GM12878 (cell line): ENCODE measurements around the gene ZNF710. TPM values are rescaled to one million over a fixed set of nuclear protein-coding genes. Genes with fewer than 3 reads are reported as not detected.
A peak's percentile ranks its signal among the peaks of the same experiment; 100 is the strongest.

Experiments used
- ASH2L ChIP-seq: fragments of 300-600, 200-600 bp; sonication (generic); IDR thresholded peaks from 2 replicates; pipeline ENCODE4 v1.6.1; 2017; ENCODE audit warnings: low read depth, mild to moderate bottlenecking, borderline replicate concordance
- BCL11A ChIP-seq: IDR thresholded peaks from 2 replicates; pipeline ENCODE4 v1.6.1; 2011; ENCODE audit warnings: low read depth, low read length
- CBX5 ChIP-seq: sonication (generic); IDR thresholded peaks from 2 replicates; pipeline ENCODE4 v1.6.1; 2016; ENCODE audit warnings: low read depth, moderate library complexity, mild to moderate bottlenecking, inconsistent platforms
- EGR1 ChIP-seq, 2 experiments: IDR thresholded peaks; 1 replicate in 1 of 2; 2 replicates in 1 of 2; pipeline ENCODE4 v1.6.1; 2011 to 2012; ENCODE audit warnings: low read depth in 2 of 2, low read length in 2 of 2, borderline replicate concordance in 1 of 2, mild to moderate bottlenecking in 1 of 2, moderate library complexity in 1 of 2
- JUND ChIP-seq: IDR thresholded peaks from 2 replicates; pipeline ENCODE4 v1.6.1; 2012; ENCODE audit warnings: low read depth, mild to moderate bottlenecking, low read length, improper control_type of control experiment, moderate library complexity
- NKRF ChIP-seq: fragments of 450-650 bp; conservative IDR thresholded peaks from 2 replicates; pipeline ENCODE4 v1.6.1; 2017; ENCODE audit warnings: mild to moderate bottlenecking, moderate library complexity
- PKNOX1 ChIP-seq: fragments of 450-650 bp; IDR thresholded peaks from 2 replicates; pipeline ENCODE4 v1.6.1; 2016; ENCODE audit warnings: mild to moderate bottlenecking
- POLR2A ChIP-seq: IDR thresholded peaks from 2 replicates; pipeline ENCODE4 v1.6.1; 2011; ENCODE audit warnings: low read depth, mild to moderate bottlenecking, low read length
- PRDM15 ChIP-seq: fragments of 450-650 bp; formaldehyde crosslinking; IDR thresholded peaks from 2 replicates; pipeline ENCODE4 v1.4.0; 2020; ENCODE audit warnings: mild to moderate bottlenecking, moderate library complexity
- ZBTB40 ChIP-seq: fragments of 450-650 bp; IDR thresholded peaks from 2 replicates; pipeline ENCODE4 v1.6.1; 2016; ENCODE audit warnings: mild to moderate bottlenecking, moderate library complexity, borderline replicate concordance
- polyA plus RNA-seq, 11 experiments: library from polyadenylated mRNA; depleted of rRNA in 4 of 11; unstranded in 6 of 11; stranded (reverse) in 5 of 11; fragments of >200 nt; fragmentation: Nextera tagmentation in 4 of 11; fragmentation: Illumina TruSeq in 1 of 11; extraction: Ambion mirVana in 4 of 11; extraction: Trizol in 1 of 11; gene quantifications; 1 replicate in 1 of 11; 2 replicates in 10 of 11; pipeline versions ENCODE4 v1.2.1 to v1.2.3, GENCODE V29; 2011 to 2016; ENCODE audit warnings: inconsistent platforms in 2 of 11, missing spikeins in 2 of 11, low read depth in 1 of 11
- total RNA-seq, 4 experiments: library from RNA; depleted of rRNA in 3 of 4; stranded (reverse); fragments of >200 nt in 3 of 4; fragmentation: Illumina TruSeq in 1 of 4; extraction: Trizol in 1 of 4; gene quantifications; 2 replicates each; pipeline versions ENCODE4 v1.2.1 to v1.2.3, GENCODE V29; 2013 to 2021
- TF ChIP-seq, protein P1 (sequence below): fragments of 450-650 bp; formaldehyde crosslinking; IDR thresholded peaks from 2 replicates; pipeline ENCODE4 v1.4.0; 2022; ENCODE audit warnings: mild to moderate bottlenecking, moderate library complexity
- TF ChIP-seq, protein P2 (sequence below): fragments of 450-650 bp; IDR thresholded peaks from 2 replicates; pipeline ENCODE4 v1.6.1; 2017; ENCODE audit warnings: mild to moderate bottlenecking, low read depth, inconsistent platforms; ENCODE audit not compliant: poor library complexity, severe bottlenecking

ZNF710 gene
- total and polyA plus RNA-seq, 10 of the 15 experiments (the other 5 are each of a cell fraction or from before 2014, with no cell fraction given): 1.4 to 43.5 (median 9.8) TPM

GRCh38 chr15:90097475-90097874 is 96.4 kb downstream of the ZNF710 start (continued):
- TF ChIP-seq ASH2L: no peak
- no peak for TF ChIP-seq POLR2A
- peak; percentile 87 for TF ChIP-seq PKNOX1
- no peak for TF ChIP-seq NKRF
- TF ChIP-seq CBX5: 0 out of 2 replicates have a peak, but pooled peaks have one; percentile 47
- no peak for TF ChIP-seq EGR1 (IDR thresholded peaks at IDR 0.05; ENCODE audit: borderline replicate concordance in 1 of 2, low read depth in 2 of 2, low read length in 2 of 2)
- TF ChIP-seq, protein P1, sequence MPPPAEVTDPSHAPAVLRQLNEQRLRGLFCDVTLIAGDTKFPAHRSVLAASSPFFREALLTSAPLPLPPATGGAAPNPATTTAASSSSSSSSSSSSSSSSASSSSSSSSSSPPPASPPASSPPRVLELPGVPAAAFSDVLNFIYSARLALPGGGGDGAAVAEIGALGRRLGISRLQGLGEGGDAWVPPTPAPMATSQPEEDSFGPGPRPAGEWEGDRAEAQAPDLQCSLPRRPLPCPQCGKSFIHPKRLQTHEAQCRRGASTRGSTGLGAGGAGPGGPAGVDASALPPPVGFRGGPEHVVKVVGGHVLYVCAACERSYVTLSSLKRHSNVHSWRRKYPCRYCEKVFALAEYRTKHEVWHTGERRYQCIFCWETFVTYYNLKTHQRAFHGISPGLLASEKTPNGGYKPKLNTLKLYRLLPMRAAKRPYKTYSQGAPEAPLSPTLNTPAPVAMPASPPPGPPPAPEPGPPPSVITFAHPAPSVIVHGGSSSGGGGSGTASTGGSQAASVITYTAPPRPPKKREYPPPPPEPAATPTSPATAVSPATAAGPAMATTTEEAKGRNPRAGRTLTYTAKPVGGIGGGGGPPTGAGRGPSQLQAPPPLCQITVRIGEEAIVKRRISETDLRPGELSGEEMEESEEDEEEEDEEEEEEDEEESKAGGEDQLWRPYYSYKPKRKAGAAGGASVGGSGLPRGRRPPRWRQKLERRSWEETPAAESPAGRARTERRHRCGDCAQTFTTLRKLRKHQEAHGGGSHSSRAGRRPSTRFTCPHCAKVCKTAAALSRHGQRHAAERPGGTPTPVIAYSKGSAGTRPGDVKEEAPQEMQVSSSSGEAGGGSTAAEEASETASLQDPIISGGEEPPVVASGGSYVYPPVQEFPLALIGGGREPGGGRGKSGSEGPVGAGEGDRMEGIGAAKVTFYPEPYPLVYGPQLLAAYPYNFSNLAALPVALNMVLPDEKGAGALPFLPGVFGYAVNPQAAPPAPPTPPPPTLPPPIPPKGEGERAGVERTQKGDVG (CRISPR knock-in tag): no peak
- TF ChIP-seq, protein P2, sequence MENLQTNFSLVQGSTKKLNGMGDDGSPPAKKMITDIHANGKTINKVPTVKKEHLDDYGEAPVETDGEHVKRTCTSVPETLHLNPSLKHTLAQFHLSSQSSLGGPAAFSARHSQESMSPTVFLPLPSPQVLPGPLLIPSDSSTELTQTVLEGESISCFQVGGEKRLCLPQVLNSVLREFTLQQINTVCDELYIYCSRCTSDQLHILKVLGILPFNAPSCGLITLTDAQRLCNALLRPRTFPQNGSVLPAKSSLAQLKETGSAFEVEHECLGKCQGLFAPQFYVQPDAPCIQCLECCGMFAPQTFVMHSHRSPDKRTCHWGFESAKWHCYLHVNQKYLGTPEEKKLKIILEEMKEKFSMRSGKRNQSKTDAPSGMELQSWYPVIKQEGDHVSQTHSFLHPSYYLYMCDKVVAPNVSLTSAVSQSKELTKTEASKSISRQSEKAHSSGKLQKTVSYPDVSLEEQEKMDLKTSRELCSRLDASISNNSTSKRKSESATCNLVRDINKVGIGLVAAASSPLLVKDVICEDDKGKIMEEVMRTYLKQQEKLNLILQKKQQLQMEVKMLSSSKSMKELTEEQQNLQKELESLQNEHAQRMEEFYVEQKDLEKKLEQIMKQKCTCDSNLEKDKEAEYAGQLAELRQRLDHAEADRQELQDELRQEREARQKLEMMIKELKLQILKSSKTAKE: peak; percentile 78
- peak; percentile 70 for TF ChIP-seq BCL11A
- TF ChIP-seq PRDM15 (CRISPR knock-in tag): no peak
- no peak for TF ChIP-seq JUND
- no peak; the same call in 1 of the 2 replicates for TF ChIP-seq ZBTB40
